NCI-H345 treated with DMSO at 0.1 percent for 48 hours (cell line): Measurements from ENCODE around the gene CHST12.
"Not testable (repeated sequence)": the region's sequence is repeated elsewhere in the genome, so short reads cannot be mapped to it uniquely, and the experiment has no call there.

Experiments
- DNase-seq: peaks from one replicate; lab custom pipeline; 2025; ENCODE audit not compliant: unreplicated experiment; lab: John Stamatoyannopoulos, UW

Gene CHST12

DNA sequence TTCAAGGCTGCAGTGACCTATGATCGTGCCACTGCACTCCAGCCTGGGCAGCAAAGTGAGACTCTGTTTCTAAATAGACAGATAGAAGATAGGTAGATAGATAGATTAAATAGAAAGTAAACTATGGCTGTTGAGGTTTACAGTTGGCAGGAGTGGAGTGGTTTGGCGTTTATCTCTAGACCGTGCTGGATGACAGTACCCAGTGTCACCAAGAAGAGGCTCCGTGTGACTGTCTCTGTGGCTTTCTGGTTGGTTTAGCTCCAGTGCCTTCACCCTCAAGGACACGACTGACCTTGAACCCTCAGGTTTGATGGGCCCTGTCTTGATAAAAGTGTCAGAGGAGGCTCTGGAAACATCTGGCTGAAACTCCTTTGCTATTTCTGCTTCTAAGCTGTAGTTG lies 31.7 kb downstream of the CHST12 start:
- DNase-seq: no peak

DNA sequence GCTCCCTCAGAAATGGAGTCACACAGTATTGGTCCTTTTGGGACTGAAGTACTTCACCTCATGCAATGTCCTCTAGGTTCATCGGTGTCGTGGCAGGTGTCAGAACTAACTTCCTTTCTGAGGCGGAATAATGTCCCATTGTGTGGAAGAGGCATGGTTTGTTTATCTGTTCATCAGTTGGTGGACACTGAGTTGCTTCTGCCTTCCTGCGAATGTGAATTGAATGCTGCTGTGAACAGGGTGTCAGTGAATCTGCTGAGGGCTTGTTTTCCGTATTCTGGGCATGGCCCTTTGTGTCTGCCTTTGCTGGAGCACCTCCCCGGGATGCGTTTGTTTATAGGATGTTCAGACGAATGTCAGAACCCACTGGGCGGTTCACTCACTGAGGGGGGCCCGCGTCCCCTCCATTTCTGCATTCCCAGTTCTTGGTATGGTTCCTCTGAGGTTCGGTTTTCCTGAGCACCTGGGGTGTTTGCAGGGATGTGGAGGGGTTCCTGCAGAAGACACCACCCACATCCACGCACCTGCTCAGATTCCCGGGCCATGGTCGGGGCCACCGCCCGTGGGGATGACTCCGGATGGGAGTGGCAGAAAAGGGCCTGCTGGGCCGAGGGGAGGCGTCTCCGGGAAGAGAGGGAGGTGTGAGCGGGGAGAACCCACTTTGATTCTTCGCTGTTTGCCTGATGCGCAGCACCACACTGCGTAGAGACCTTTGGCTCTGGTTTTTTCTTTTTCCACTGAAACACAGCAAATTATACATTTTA lies 33.1 kb downstream of the CHST12 start:
- DNase-seq: no peak

DNA sequence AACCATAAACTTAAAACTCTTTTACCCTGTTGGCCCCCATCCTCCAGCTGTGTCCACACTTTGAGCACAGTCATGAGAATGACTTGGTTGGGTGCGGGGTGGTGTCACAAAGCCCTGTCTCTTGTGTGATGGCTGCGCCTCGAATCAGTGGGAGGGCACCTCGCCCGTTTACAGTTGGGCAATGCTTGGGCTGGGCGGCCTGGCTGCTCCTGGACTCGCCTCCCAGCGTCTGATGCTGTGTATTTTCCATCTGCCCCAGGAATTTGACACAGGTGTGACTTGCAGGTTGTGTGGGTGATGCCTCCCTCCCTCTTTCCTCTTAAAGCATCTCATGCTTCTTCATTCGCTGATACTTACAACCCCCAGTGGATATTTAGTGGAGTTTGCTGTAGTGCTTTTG lies 33.7 kb downstream of the CHST12 start:
- DNase-seq: no peak

DNA sequence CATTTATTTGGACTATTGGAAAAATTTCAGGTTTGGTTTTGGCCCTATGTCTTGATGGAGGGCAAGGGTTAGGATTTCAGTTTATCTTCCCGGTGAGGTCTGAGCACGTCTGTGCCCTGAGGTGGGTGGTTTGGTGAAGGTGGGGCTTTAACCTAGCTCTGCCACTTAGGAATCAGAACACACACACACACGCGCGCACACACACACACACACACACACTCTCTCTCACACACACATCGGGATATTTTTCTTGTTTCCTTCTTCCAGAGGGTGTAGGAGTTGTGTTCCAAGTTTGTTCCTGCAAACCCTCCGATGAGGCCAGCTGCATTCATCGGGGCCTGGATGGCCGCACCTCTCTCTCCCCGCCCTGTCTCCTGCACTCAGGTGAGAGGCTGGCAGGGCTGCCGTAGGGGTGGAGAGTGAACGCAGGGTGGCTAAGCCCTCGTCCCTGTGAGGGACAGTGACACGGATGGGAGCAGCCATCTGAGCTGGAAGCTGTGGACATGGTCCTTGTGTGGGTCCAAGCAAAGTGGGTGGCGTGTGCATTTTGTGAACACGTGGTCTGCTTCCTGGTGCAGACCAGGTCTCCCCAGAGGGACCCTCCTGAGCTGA lies 34.2 kb downstream of the CHST12 start:
- DNase-seq: no peak

DNA sequence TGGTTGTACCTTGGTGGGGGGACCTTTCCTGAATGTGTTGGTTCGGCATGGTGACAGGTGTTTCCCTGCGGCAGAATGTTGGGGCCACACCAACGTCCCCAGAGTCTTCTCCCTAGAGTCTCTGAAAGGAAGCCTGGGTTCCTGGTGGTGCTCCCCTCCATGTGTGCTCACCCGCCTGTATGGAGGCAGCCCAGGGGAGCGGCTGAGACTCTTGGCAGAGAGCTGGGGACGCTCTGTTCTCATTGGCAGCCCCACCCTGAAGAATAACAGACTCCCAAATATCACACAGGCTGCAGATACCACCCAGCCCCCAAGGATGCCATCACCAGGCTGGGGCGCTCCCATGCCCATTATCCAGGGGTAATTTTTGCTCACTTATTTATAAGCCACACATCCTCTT lies 34.8 kb downstream of the CHST12 start:
- peak; percentile 30 for DNase-seq

DNA sequence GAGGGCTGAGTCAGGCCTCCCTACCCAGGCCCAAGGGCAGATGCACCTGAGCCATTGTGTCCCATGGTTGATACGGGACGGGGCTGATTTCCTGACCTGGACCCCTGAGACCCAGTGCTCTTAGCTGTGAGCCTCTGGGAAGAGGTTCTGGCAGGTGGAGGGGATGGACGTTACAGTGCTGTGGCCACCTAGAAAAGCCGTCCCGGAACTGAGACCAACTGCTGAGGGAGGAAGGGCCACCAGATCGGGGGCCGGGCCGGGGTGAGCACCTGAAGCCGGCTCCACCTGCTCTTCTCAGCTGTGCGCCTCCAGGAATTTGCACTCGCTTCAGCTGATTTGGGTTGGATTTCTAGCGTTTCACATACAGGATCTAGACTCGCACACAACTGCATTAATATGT lies 35.4 kb downstream of the CHST12 start:
- DNase-seq: no peak

DNA sequence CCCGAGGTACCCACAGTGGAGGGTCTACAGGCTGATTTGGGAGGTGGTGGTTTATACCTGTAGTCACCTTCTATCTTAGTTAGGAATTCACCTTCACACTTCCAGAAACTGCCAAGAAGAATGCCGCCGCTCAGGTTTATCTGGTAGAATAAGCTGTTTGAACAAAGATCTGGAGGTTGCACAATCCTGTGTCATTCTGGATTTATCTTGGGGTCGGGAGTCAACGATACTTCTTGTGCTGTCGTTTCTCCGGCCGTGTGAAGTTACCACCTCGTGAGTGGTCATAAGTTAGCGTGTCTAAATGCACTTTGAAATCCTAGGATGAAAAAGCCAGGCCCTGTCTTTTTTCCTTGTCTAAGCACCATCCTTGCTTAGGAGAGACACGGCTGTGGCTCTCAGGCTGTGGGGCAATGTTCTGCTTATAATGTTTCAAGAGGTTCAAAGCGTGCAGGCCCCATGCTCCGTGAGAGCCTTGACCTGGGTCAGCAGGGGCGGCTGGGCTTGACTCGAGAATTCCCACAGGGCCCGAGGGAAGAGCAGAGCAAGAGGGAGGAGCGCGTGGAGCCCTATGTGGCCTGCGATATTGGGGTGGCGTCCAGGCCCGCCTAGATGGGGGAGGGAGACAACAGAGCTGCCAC lies 37.3 kb downstream of the CHST12 start:
- DNase-seq: no peak

DNA sequence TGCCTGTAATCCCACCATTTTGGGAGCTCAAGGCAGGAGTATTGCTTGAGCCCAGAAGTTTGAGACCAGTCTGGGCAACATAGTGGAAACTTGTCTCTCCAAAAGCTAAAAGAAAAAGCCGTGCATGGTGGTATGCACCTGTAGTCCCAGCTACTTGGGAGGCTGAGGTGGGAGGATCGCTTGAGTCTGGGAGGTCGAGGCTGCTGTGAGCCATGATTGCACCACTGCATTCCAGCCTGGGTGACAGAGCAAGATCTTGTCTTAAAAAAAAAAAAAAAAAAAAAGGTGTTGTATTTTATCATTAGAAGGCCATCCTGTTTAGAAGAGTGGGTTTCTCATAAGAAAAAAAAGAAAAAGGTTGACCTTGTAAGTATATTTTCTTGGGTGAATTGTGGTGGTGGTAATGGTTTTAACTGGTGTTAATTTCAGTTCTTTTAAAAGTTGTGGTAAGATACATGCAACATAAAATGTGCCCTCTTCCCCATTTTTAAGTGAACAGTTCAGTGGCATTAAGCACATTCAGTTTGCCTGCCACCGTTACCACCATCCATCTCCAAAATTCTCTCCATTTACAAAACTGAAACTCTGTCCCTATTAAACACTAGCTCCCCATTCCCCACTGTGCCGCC lies 38.1 kb downstream of the CHST12 start:
- no peak for DNase-seq

DNA sequence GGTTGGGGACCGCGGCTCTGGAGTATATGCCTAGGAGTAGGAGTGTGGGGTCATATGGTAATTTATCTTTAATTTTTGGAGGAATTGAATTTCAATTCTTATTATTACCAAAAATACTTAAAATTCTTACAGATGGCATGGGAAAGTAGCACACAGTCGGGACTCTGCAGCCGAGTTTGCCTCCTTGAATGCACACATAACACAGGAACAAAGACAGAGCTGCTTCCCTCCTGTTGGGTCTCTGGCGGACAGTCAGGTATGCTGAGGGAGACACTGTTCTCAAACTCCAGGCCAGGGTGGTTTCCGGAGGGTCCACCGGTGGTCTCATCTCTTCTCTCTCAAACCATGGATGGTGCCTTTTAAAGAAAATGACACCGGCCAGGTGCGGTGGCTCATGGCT lies 40.1 kb downstream of the CHST12 start:
- no peak for DNase-seq

DNA sequence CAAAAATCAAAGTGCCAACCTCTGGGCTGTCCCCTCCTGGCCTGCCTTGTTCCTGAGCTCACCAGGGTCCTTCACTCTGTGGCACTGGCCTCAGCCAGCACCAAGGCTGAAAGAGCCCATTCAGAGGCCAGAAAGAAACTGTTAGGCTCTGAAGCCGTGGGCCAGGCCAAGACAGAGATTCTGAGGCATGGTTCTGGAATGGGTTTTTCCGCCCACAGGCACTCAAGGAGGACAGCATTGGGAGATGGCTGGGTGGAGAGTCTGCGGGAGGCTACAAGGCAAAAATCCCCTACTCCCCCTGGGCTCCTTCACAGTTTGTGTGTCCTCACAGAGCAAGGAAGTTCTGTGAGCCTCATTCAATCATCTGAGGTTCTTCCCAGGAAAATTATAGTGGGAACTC lies 41.1 kb downstream of the CHST12 start:
- DNase-seq: no peak

DNA sequence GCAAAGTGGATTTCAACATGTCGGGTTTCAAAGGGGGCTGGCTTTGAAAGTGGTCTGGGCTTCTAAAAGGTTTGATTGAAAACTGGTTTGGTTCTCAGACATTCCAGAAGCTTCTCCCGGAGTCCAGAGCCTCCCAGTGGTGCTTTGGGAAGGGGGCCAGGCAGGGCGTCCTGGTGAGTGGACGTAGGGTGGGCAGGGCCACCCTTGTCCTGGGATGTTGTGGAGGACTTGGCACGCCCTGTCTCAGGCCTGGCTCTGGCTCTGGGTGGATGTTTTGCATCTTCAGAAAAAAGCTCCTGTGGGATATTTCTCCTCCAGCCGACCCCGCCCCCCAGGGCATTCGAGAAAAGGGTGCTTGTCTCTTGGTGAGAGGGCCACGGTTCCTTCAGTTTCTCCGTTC lies 41.6 kb downstream of the CHST12 start:
- no peak for DNase-seq

DNA sequence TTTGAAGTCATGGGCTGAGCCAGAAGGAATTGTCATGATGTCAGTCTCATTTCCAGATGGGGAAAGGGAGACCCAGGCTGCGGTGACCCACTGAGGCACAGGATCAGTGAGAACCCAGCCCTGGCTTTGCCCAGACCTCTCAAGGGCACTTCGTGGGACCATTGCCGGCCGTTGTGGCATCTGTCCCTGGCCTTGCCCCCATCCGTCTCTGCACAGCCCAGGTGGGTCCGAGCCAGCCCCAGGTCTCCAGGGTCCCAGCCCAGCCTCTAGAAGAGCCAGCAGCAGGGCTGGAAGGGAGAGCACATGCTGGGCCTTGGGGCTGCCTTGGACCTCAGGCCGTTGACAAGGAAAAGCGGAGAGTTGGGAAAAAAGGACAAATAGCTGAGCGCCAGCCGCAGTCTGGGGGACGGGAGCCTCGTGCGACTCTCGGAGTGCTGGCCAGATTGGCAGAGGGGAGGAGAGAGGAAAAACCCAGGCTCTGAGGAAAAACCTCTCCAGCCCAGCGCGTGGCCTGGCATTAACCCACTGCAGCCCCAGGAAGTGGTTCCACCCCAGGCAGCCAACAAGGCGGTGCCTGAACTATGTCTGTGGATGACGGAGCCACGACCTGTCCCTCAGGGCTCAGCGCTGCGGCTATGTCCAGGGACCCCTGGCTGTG lies 42.6 kb downstream of the CHST12 start:
- DNase-seq: no peak

DNA sequence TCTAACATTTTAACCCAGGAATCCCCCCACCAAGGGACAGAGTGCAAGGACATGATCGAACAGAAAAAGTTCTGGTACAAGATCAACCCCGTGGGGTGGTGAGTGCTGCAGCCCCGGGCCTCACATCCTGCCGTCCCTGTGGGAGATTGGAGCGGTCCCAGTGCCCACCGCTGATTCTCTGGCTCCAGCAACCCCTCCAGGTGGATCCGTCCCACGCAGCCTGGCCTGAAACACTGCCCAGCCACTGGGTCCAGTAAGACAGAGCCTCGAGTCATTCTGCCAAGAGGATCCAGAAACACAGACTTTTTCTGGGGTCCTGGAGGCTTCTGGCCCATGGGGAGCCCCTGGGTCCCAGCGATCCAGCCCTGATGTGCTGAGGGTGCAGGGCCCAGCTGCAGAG lies 43.3 kb downstream of the CHST12 start:
- DNase-seq: no peak

DNA sequence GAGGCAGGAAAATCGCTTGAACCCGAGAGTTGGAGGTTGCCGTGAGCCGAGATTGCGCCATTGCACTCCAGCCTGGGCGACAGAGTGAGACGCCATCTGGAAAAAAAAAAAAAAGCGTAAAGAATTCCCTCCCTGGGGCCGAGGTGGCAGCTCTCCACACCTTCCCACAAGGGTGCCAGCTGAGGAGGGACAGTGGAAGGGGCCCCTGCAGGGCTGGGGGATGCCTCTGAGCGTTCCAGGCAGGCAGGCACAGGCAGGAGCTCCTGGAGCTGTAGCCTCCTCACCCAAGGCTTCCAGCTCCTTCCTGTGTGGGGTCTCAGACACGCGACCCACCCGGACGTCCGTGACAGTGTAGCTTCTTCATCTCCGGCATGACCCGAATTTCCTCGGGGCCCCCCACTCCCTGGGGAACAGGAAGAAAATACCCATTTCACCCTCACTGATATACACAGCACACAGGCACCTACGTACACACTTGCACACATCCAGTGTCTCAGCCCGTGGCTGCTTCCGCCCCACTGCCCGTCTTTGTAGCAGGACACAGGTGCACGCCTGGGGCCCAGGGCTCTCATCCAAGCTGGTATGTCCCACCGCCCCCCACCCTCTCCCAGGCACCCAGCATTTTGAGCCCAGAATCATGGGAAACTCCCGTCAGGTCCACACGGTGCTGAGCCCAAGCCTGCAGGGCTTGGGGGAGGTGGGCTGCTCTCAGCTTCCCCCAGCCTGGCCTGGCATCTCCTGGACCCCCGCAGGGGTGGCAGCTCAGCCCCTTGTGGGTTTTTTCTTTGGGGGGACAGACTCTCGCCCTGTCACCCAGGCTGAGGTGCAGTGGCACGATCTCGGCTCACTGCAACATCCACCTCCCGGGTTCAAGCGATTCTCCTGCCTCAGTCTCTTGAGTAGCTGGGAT lies 47.0 kb downstream of the CHST12 start:
- DNase-seq: no peak

DNA sequence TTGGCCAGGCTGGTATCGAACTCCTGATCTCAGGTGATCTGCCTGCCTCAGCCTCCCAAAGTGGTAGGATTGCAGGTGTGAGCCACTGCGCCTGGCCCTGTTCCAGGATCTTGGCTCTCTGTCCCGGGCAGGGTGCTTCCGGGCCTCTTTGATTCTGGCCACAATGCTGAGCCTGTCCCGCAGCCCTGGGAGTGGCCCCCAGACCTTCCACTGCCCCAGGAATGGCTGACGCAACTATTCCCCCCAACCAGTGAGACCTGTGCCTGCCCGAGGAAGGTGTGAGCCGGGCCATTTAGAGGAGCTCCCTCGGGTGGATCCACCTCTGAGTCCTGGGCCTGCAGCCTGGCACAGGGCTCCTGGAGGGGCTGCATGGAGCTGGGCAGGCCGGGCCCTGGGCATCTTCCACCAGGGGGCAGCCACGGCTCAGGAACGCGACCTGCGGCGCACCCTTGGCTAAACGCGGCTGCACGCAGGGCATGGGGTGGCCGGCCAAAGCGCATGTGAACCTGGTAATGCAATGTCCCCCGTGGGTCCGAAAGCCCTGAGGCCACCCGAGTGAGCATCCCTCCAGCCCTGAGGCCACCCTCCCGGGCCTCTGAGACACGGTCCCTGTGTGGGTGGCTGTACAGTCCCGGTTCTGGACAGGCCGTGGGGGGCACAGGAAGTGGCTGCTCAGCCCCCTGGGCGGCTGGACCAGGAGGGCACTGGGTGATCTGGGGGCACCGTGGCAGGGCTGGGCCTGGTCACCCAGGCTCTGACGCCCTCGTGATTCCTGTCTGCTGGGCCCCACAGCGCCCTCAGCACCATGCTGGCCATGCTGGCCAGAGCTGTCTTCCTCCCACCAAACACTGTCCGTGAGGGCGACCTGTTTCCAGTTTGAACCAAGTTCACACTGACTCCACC lies 48.0 kb downstream of the CHST12 start:
- peak; percentile 60 for DNase-seq

DNA sequence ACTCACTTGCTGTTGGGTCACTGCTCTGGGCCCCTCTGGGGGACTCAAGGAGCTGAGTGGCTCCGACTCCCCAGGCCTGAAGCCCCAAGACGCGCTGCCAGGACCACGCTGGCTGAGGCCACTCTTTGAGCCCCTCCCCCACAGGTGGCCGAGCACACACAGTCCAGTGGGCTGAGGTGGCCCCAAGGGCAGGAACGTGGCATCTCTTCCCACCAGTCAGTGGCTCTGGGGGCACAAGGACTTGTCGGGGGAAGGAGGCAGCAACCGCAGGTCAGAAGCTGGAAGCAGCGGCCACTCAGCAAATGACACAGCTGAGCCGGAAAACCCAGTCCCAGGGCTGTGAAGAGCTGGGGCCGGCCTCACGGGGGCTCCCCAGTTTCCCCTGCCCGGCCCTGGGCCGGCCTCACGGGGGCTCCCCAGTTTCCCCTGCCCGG lies 48.7 kb downstream of the CHST12 start:
- DNase-seq: no peak

DNA sequence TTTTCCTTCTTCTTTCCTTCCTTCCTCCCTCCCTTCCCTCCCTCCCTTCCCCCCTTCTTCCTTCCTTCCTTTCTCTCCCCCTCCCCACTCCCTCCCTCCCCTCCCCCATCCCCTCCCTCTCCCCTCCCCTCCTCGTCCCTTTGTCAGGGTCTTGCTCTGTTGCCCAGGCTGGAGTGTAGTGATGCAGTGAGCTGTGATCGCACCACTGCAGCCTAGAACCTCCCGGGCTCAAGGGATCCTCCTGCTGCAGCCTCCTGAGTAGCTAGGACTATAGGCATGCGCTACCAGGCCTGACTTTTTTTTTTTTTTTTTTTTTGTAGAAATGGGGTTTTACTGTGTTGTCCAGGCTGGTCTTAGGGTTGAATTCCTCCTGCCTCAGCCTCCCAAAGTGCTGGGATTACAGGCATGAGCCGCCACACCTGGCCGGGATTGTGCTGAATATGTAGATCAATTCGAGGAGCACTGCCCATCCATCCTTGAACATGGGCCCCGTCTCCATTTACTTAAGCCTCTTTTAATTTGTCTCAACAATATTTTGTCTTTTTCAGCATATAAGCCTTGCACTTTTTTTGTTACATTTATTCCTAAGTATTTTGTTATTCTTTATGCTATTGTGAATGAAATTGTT lies 49.3 kb downstream of the CHST12 start:
- DNase-seq: no peak

DNA sequence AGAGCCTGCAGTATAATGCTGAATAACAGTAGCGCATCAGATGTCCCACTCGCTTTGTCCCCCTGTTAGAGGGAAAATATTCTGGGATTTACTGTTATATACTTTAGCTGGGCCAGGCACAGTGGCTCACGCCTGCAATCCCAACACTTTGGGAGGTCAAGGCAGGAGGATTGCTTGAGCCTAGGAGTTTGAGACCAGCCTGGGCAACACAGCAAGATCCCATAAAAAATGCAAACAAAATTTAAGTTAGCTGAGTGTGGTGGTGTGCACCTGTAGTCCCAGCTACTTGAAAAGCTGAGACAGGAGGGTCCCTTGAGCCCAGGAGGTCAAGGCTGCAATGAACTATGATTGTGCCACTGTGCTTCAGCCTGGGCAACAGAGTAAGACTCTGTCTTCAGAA lies 50.4 kb downstream of the CHST12 start:
- DNase-seq: not testable (repeated sequence)

DNA sequence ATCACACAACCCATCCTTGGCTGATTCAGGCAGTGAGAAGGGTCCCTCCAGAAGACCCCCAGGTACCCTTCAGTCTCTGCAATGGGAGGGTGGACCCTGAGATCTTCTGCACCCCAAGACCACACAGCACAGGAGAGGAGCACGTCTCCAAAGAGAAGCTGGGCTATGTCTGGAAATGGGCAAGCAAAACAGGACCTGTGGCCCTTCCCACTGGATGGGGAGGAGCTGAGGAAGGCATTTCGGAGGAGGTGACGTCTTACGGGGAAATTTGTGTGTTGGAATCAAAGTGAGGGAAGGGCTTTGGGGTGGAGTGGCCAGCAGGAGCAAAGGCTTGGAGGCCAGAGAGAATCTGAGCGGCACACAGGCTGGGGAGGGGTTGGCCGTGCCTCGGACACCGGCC lies 56.3 kb downstream of the CHST12 start:
- no peak for DNase-seq
